ENCODE results near the gene TMEM238. TPM values are rescaled to one million over a fixed set of nuclear protein-coding genes. Genes with fewer than 3 reads are reported as not detected.

Gene TMEM238
- total RNA-seq, 1 experiment from 2014 or later: 3.5 TPM

DNA sequence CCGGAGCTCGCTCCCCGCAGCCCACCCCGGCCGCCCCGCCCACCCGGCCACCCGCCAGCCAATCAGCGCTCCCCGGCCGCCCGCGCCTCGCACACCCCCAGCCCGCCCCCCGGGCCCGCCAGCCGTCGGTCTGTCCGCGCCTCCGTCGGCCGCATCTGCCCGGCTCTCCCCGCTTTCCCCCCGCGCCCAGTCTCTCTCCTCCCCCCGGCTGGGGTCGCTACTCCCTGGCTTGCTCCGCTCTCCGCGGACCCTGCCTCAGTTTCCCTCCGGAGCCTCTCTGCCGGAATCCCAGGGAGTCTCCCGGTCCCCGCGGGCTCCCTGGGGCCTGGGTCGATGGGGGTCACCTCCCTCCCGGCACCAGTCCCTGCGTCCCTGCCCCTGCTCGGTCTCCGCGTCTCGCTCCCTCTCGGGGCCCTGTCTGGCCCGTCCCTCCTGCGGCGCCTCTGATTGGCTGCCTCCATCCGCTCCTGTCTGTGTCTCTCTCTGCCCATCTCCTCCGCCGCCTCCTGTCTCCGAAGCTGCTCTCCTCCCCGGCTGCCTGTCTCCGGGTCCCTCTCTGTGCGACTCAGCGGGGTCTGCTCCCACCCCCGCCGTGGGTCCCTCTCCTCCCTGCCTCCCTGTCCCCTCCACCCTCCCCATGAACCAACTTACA lies 14.3 kb downstream of the TMEM238 start:
- no peaks in the 10 kb centered on the region for H3K36me3 ChIP-seq
- DNase-seq: peak; percentile 43
- H3K27me3 ChIP-seq: peaks cover 11% of the 10 kb centered on the region
- H3K9me3 ChIP-seq: no peaks in the 10 kb centered on the region
- H3K4me3 ChIP-seq: peak overlapping the region; percentile 29

GRCh38 chr19:55368701-55369563 lies 15.2 kb downstream of the TMEM238 start:
- Histone ChIP-seq H3K4me3 (no peak overlapping the region), H3K36me3 (no peaks in the 10 kb centered on the region), H3K9me3 (no peaks in the 10 kb centered on the region), H3K27me3 (peaks cover 11% of the 10 kb centered on the region)
- peak; percentile 66 for DNase-seq

DNA sequence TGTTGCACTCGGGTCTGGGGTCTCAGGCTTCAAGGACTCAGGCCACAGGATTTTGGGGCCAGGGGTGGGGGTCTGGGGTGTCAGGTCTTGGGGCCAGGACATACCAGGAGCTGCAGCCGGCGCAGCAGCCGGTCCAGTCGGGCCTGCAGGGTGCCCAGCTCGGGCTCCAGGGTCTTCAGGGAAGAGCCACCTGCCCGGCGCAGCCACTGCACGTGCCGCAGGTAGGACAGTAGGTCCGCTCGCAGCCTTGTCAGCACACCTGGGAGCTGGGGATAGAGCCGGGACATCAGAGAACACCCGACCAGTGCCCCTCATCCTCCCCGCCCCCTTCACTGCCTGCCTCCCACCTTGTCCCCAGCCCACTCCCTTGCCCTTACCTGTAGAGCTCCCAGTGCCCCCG lies 16.0 kb downstream of the TMEM238 start:
- Histone ChIP-seq H3K4me3 (no peak overlapping the region), H3K9me3 (no peaks in the 10 kb centered on the region), H3K27me3 (peaks cover 11% of the 10 kb centered on the region), H3K36me3 (no peaks in the 10 kb centered on the region)
- no peak for DNase-seq

DNA sequence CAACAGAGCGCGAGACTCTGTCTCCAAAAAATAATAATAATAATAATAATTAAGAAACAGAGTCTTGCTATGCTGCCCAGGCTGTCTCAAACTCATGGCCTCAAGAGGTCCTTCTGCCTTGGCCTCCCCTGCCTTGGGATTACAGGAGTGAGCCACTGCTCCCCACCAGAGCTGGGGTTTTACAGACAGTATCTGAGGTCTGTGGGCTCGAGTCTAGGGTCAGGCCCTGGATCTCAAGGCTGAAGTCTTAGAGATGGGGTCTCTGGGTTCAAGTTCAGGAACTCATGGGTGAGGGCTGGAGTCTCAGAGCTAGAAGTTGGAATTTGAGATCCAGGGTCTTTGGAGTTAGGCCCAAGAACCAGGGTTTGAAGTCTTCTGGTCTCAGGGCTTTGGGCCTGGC lies 17.3 kb downstream of the TMEM238 start:
- no peak for DNase-seq
- Histone ChIP-seq H3K9me3 (no peaks in the 10 kb centered on the region), H3K27me3 (peaks cover 11% of the 10 kb centered on the region), H3K4me3 (no peak overlapping the region), H3K36me3 (no peaks in the 10 kb centered on the region)

DNA sequence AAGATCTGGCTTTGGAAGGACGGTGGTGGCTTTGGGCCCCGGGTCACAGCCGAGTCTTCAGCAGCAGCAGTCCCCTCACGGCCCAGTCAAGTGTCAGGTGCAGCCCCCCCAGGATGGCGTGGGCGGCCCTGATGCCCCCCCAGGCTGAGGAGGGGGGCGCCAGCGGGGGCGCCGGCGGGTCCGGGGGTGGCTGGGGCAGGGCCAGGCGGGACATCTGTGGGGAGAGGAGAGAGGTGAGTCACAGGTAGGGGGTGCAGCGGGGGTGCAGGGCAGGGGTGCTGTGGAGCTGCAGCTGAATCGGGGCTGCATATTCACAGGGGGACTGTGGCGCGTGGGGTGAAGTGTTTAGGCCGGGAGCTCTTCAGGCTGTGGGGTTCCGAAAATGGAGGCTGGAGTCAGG lies 18.1 kb downstream of the TMEM238 start:
- Histone ChIP-seq H3K9me3 (no peaks in the 10 kb centered on the region), H3K4me3 (no peak overlapping the region), H3K36me3 (no peaks in the 10 kb centered on the region), H3K27me3 (peaks cover 8% of the 10 kb centered on the region)
- DNase-seq: no peak

GRCh38 chr19:55365245-55365644 lies 18.8 kb downstream of the TMEM238 start:
- Histone ChIP-seq H3K4me3 (no peak overlapping the region), H3K9me3 (no peaks in the 10 kb centered on the region), H3K27me3 (peaks cover 6% of the 10 kb centered on the region), H3K36me3 (no peaks in the 10 kb centered on the region)
- DNase-seq: no peak

GRCh38 chr19:55362990-55363716 lies 20.9 kb downstream of the TMEM238 start, which contains the start of gene GARIN5B:
Gene GARIN5B (minus strand): TSS chr19:55363260. CDS start chr19:55363066, 194 bp downstream.
- Histone ChIP-seq H3K27me3 (no peaks in the 10 kb centered on the region), H3K36me3 (no peaks in the 10 kb centered on the region), H3K9me3 (no peaks in the 10 kb centered on the region), H3K4me3 (no peak within 1 kb of the TSS)
- DNase-seq: no peak

- no peaks in the 10 kb centered on the region for H3K9me3 ChIP-seq
- no peak overlapping the region for H3K4me3 ChIP-seq
- H3K36me3 ChIP-seq: no peaks in the 10 kb centered on the region
- DNase-seq: no peak
- peaks cover 3% of the 10 kb centered on the region for H3K27me3 ChIP-seq
Observed at GRCh38 chr19:55362174-55362989, 21.7 kb downstream of the TMEM238 start.

- no peak for DNase-seq
- Histone ChIP-seq H3K27me3 (peaks cover 16% of the 10 kb centered on the region), H3K36me3 (no peaks in the 10 kb centered on the region), H3K9me3 (no peaks in the 10 kb centered on the region), H3K4me3 (no peak overlapping the region)
Observed at GRCh38 chr19:55360902-55361301, 23.2 kb downstream of the TMEM238 start.

DNA sequence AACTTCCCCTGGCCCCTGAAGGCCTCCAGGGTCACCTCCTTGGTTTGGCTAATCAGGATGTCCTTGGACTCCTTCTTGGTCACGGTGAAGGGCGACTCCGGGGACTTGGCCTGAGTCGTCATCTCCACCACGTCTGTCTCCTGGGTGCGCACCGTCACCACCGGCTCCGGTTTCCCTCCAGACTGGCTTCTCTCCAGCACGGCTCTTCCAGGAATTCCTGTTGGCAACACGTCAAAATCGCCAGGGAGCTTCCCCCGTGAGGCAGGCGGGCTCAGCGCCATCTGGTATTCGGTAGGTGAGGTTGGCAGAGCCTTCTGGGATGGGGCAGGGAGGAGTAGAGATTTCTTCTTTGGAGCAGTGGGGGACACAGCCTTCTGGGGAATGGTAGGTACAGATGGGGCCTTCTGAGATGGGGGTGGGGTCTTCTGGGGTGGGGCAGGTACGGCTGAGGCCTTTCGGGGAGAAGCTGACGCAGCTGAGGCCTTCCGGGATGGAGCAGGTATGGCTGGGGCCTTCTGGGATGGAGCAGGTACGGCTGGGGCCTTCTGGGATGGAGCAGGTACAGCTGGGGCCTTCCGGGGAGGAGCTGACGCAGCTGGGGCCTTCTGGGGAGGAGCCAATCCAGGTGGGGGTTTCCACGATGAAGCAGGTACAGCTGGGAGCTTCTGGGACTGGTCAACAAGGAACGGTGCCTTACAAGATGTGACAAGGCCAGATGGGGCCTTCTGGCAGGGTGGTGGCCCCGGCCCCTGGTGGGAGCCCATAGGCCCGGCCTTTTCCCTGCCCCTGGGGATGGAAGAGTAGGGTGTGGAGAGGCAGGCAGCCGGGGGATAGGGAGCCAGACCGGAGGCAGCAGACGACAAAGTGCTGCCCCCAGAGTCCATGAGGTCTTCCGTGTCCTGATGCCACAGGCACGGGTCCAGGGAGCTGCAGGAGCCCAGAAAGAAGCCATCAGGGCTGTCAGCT lies 24.9 kb downstream of the TMEM238 start:
- Histone ChIP-seq H3K9me3 (no peaks in the 10 kb centered on the region), H3K4me3 (no peak overlapping the region), H3K27me3 (peaks cover 29% of the 10 kb centered on the region), H3K36me3 (no peaks in the 10 kb centered on the region)
- DNase-seq: no peak

DNA sequence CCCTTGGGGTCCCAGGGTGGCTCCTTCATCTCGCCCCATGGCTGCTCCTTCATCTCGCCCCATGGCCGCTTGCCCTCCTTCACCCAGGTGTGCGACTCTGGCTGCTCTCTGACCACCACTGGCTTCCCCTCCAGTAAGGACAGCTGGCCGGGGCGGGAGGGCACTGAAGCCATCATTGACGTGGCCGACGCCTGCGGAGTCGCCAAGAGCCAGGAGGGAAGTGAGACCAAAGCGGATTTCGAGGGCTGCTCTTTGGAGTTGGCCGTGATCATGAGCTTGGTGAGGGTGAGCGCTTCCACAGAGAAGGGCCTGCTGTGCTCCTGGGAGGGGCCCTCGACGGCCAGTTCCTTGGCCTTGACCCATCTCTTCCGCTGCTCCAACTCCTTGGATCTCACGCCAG lies 25.6 kb downstream of the TMEM238 start:
- H3K36me3 ChIP-seq: no peaks in the 10 kb centered on the region
- no peak overlapping the region for H3K4me3 ChIP-seq
- no peaks in the 10 kb centered on the region for H3K9me3 ChIP-seq
- H3K27me3 ChIP-seq: peaks cover 37% of the 10 kb centered on the region
- DNase-seq: no peak

DNA sequence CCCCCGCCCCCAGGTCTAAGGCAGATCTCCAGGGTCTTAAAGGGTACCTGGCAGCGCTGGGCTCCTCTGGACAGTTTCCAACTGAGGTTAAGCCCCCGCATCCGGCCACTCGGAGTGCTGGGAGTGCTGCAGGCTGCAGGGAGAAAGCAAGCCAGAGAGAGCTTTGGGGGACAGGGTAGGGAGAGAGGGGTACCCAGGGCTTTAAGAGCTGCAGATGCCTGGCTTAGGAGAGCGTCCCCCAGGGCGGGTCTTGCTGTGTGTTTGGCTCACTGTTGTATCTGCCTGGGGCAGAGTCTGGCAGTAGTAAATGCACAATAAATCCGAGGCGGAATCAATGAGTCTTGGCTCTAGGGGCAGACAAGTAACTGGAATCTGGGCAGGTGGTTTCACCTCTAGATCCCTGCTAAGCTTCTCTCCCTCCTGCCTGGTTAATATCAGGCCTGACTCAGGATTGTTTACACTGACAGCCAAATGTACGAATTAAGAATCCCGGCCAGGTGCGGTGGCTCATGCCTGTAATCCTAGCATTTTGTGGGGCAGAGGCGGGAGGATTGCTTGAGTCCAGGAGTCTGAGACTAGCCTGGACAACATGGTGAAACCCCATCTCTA lies 28.8 kb downstream of the TMEM238 start:
- no peak for DNase-seq
- H3K36me3 ChIP-seq: no peaks in the 10 kb centered on the region
- no peak overlapping the region for H3K4me3 ChIP-seq
- no peaks in the 10 kb centered on the region for H3K9me3 ChIP-seq
- peaks cover 56% of the 10 kb centered on the region for H3K27me3 ChIP-seq

DNA sequence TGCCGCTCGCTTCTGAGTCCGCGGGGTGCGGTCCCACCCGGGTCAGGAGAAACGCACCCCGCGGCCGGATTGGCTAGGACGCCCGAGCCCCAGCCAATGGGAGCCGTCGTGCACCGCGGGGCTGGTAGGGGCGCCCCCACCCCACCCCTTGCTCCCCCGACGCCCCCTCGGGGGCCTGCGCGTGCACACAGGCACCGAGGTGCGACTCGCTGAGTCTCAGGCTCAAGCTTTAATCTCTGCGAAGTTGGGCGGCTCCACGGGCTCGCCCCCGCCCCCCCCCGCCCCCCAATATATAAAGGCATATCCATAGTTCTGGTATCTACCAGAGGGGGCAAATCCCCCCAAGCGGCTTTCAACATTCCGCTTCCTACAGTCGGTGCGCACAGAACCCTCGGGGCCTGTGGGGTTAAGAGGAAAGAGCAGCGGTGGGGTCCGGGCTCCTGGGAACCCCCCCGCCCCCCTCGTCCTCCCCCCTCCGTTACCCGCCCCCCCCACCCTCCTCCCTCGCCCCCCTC lies 29.3 kb downstream of the TMEM238 start, which contains the start of gene COX6B2:
COX6B2 (minus strand) TSS at position 22 of the 515 bp plus-strand sequence. CDS start 198 bp downstream, outside the sequence.
- Histone ChIP-seq H3K9me3 (no peaks in the 10 kb centered on the region), H3K27me3 (peaks cover 56% of the 10 kb centered on the region), H3K4me3 (peak within 1 kb of the TSS; percentile 36), H3K36me3 (no peaks in the 10 kb centered on the region)
- no peak for DNase-seq

DNA sequence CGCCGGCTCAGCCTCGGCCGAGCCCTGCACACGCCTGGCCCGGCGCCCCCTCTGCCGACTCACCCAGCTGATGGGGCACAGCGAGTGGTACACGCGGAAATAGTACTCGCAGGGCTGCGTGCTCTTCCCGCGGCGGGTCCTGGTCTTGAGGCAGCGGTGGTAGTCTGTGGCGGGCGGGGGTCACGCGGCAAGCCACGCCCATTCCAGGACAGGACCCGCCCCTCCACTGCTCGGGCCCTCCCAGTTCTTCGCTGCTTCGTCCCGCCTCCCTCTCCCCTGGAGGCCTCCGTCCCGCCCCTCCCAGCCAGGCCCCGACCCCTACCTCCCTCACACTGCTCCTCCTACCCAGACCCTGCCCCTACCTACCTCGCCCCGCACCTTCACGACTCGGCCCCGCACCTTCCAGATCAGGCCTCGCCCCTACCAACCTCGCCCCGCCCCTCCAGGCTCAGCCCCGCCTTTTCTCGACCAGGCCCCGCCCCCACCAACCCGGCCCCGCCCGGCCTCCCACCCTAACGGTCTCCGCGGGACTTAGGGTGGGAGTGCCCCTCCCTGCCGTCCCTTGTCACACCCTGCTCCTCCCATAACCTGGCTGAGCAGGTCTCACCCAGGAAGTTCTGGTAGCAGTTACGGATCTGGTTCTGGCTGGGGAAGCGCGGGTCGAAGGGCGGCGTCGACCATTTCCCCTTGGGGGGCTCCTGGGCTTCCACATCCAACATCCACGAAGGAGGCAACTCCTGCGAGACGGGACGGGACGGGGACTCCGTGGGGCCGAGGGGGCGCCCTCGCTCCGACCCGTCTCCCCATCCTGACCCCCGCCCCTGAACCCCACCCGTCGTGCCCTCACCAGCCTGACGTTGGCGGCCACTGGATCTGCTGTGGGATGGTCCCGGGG lies 30.0 kb downstream of the TMEM238 start:
- peak; percentile 38 for DNase-seq
- Histone ChIP-seq H3K36me3 (no peaks in the 10 kb centered on the region), H3K4me3 (peak overlapping the region; percentile 36), H3K9me3 (no peaks in the 10 kb centered on the region), H3K27me3 (peaks cover 56% of the 10 kb centered on the region)
